CD4-positive, alpha-beta T cell treated with Interleukin-2 at 100 ng/mL for 4 hours (primary cell): ENCODE measurements around the gene ZNF804A.

ENCODE experiments used
- DNase-seq: peaks from one replicate; pipeline ENCODE4 v3.0.0-alpha.2; 2020; ENCODE audit warnings: low spot score

The ZNF804A gene

GRCh38 chr2:184945824-184946223, 347.5 kb downstream of the ZNF804A start:
- DNase-seq = no peak

GRCh38 chr2:184956856-184957255, 358.5 kb downstream of the ZNF804A start:
- DNase-seq = no peak

- DNase-seq = no peak
Observed at GRCh38 chr2:184971546-184972068, 373.3 kb downstream of the ZNF804A start.
